Measurements from ENCODE around the gene CREBRF. TPM values are rescaled to one million over a fixed set of nuclear protein-coding genes. Genes with fewer than 3 reads are reported as not detected.
"Not testable (repeated sequence)": the region's sequence is repeated elsewhere in the genome, so short reads cannot be mapped to it uniquely, and the experiment has no call there.

CREBRF gene
- total RNA-seq, 2 experiments from 2014 or later, result 39.3 to 40.4 TPM

DNA sequence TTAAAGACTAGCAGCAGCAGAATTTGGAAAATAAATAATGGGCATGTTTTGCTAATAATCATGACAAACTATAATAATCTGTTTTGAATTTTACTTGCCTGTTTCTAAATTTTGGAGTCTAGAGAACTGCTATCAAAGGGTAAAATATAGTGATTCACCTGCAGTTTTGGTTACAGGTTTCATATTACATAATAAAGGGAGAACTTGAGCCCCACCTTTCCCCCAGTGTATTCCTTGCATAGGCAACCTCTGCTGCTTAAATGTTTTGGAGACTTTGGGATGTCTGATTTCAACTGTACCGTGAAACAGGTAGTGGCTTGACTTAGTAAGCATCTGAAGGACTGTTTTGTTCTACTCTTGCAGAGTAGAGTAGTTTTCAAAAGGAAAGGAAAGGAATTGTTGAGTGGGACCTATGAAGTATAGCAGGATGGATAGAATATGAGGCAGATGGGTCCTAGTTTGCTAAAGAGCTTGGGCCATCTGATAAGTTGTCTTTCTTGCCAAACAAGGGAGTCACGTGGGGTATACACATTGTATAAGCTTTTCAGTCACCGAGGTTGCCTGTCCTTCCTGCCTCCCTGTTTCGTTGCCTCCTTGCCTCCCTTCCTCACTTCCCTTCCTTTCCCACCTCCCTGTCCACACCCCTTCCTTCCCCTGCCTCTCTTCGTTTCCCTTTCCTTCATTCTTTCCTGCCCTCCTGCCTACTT is 19.1 kb downstream of the CREBRF start:
- Mint-ChIP-seq H3K27me3 (no peaks in the 10 kb centered on the region), H3K27ac (no peak overlapping the region), H3K9me3 (no peaks in the 10 kb centered on the region), H3K4me3 (no peak overlapping the region), H3K36me3 (peaks cover 9% of the 10 kb centered on the region), H3K4me1 (peaks cover 2% of the 10 kb centered on the region)
- DNase-seq (no peak), ATAC-seq (ENCODE audit: low read depth) (no peak)
- POLR2A ChIA-PET, result no interaction called here

DNA sequence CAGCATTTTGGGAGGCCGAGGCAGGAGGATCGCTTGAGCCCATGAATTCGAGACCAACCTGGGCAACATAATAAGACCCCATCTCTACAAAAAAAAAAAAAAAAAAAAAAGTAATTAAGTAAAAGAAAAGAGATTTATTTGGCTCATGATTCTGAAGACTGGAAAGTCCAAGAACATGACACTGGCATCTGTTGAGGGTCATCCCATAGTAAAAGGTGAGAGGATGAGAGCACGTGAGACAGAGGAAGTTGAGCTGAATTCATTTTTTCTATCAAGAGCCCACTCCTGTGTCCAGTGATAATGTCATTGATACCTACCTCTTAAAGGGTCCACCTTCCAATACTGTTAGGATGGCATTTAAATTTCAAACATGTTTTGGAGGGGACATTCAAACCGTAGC is 19.8 kb downstream of the CREBRF start:
- no peaks in the 10 kb centered on the region for H3K9me3 Mint-ChIP-seq
- peaks cover 11% of the 10 kb centered on the region for H3K36me3 Mint-ChIP-seq
- H3K4me1 Mint-ChIP-seq, result no peaks in the 10 kb centered on the region
- POLR2A ChIA-PET, result no interaction called here
- DNase-seq (no peak), ATAC-seq (ENCODE audit: low read depth) (no peak)
- H3K4me3 Mint-ChIP-seq, result no peak overlapping the region
- no peak overlapping the region for H3K27ac Mint-ChIP-seq
- no peaks in the 10 kb centered on the region for H3K27me3 Mint-ChIP-seq

DNA sequence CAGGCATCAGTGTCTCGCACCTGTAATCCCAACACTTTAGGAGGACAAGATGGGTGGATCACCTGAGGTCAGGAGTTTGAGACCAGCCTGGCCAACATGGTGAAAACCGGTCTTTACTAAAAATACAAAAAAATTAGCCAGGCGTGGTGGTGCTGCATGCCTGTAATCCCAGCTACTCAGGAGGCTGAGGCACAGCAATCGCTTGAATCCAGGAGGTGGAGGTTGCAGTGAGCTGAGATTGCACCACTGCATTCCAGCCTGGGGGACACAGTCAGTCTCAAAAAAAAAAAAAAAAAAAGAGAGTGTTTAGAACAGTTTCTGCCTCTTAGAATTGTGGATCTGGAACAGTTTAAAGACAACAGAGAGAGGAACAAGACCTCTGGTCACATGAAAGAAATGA is 20.3 kb downstream of the CREBRF start:
- H3K4me3 Mint-ChIP-seq; ATAC-seq (ENCODE audit: low read depth); H3K27ac Mint-ChIP-seq; H3K27me3 Mint-ChIP-seq; H3K4me1 Mint-ChIP-seq; H3K9me3 Mint-ChIP-seq; POLR2A ChIA-PET; DNase-seq: not testable (repeated sequence)
- H3K36me3 Mint-ChIP-seq, result peaks cover 16% of the 10 kb centered on the region

DNA sequence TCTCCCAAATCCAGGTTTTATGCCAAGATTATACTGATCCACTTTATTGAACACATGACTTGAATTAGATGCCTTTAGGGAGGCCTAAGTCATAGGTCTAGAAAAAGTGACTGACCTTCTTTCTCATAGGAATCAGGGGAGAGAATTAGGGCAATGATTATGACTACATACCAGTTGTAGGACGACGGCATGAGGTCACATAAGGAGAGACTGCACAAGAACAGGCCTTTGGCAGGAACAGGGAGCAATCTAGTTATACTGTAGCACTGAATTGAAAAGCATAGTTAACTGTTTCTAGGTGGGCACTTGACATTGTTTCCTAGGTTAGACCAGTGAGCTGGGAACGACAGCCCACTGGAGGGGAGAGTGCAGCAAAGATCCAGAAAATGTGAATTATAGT is 22.7 kb downstream of the CREBRF start:
- H3K4me1 Mint-ChIP-seq, result no peaks in the 10 kb centered on the region
- H3K27me3 Mint-ChIP-seq, result no peaks in the 10 kb centered on the region
- DNase-seq (no peak), ATAC-seq (ENCODE audit: low read depth) (no peak)
- no peaks in the 10 kb centered on the region for H3K9me3 Mint-ChIP-seq
- peaks cover 17% of the 10 kb centered on the region for H3K36me3 Mint-ChIP-seq
- H3K27ac Mint-ChIP-seq, result no peak overlapping the region
- no peak overlapping the region for H3K4me3 Mint-ChIP-seq
- POLR2A ChIA-PET, result interaction anchor here (0.7 kb wide), 1 partner anchor 20 kb away, joined by 3 read pairs; no protein-coding TSS in a partner anchor

DNA sequence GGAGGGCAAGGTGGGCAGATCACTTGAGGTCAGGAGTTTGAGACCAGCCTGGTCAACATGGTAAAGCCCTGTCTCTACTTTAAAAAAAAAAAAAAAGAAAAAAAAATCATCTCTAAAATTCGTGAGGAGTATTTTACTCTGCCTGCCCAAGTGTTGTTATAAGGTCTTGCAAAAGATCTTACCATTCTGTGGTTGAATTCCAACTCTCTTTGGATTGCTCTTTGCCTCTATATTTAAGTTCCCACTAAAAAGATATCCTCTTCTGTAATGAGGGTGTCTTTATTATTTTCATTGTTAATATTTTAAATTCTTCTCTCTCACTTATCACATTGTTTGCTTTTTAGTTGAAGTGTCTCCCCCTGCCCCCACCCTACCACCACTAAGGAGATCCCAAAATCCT is 33.4 kb downstream of the CREBRF start:
- Mint-ChIP-seq H3K27ac (no peak overlapping the region), H3K4me1 (peaks cover 3% of the 10 kb centered on the region), H3K9me3 (no peaks in the 10 kb centered on the region), H3K36me3 (peaks cover 27% of the 10 kb centered on the region), H3K4me3 (no peak overlapping the region), H3K27me3 (no peaks in the 10 kb centered on the region)
- POLR2A ChIA-PET, result no interaction called here
- no peak for ATAC-seq (ENCODE audit: low read depth)
- no peak for DNase-seq

DNA sequence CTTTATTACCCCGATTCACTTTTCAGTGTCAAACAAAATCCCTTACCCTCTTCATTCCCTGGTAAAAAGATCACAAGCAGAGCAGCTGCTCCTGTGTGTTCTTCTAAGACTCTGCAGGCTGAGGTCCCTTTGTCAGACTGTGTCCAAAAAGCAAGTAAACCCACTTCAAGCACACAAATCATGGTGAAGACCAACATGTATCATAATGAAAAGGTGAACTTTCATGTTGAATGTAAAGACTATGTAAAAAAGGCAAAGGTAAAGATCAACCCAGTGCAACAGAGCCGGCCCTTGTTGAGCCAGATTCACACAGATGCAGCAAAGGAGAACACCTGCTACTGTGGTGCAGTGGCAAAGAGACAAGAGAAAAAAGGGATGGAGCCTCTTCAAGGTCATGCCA is 34.5 kb downstream of the CREBRF start:
- DNase-seq (no peak), ATAC-seq (ENCODE audit: low read depth) (no peak)
- H3K27ac Mint-ChIP-seq, result no peak overlapping the region
- peaks cover 3% of the 10 kb centered on the region for H3K9me3 Mint-ChIP-seq
- no peaks in the 10 kb centered on the region for H3K27me3 Mint-ChIP-seq
- H3K36me3 Mint-ChIP-seq, result peaks cover 29% of the 10 kb centered on the region
- H3K4me1 Mint-ChIP-seq, result peaks cover 3% of the 10 kb centered on the region
- H3K4me3 Mint-ChIP-seq, result no peak overlapping the region
- POLR2A ChIA-PET, result no interaction called here

DNA sequence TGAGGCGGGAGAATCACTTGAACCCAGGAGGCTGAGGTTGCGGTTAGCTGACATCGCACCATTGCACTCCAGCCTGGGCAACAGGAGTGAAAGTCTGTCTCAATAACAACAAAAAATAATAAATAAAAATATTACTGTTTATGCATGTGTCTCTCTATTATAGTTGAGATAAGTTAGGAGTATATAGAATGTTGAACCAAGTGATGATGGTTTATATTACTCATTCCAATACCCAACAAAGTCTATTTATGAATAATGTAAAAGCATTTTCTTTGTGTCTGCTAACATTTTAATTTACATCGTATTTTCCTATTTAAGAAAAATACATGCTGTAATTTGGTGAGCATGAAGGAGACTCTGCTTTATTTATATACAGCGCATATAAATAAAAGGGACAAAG is 35.8 kb downstream of the CREBRF start:
- Mint-ChIP-seq H3K4me3 (no peak overlapping the region), H3K36me3 (peaks cover 24% of the 10 kb centered on the region), H3K27ac (no peak overlapping the region), H3K4me1 (peaks cover 3% of the 10 kb centered on the region), H3K27me3 (no peaks in the 10 kb centered on the region), H3K9me3 (peaks cover 3% of the 10 kb centered on the region)
- DNase-seq (no peak), ATAC-seq (ENCODE audit: low read depth) (no peak)
- POLR2A ChIA-PET, result interaction anchor here (0.6 kb wide), 1 partner anchor 51 kb away, joined by 3 read pairs; no protein-coding TSS in a partner anchor

DNA sequence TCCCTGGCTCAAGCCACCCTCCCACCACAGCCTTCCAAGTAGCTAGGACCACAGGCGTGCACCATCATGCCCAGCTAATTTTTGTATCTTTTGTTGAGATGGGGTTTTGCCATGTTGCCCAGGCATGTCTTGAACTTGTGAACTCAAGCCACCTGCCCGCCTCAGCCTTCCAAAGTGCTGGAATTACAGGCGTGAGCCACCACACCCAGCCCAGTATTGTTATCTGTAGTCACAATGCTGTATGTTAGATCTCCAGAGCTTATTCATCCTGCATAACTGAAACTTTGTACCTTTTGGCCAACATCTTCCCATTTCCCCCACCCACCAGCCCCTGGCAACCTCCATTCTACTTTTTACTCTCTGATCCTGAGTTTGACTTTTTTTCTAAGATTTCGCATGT is 37.5 kb downstream of the CREBRF start:
- H3K4me3 Mint-ChIP-seq, result no peak overlapping the region
- POLR2A ChIA-PET, result no interaction called here
- peaks cover 24% of the 10 kb centered on the region for H3K36me3 Mint-ChIP-seq
- H3K27me3 Mint-ChIP-seq, result no peaks in the 10 kb centered on the region
- ATAC-seq (ENCODE audit: low read depth) (no peak), DNase-seq (no peak)
- H3K27ac Mint-ChIP-seq, result no peak overlapping the region
- peaks cover 3% of the 10 kb centered on the region for H3K4me1 Mint-ChIP-seq
- peaks cover 3% of the 10 kb centered on the region for H3K9me3 Mint-ChIP-seq

DNA sequence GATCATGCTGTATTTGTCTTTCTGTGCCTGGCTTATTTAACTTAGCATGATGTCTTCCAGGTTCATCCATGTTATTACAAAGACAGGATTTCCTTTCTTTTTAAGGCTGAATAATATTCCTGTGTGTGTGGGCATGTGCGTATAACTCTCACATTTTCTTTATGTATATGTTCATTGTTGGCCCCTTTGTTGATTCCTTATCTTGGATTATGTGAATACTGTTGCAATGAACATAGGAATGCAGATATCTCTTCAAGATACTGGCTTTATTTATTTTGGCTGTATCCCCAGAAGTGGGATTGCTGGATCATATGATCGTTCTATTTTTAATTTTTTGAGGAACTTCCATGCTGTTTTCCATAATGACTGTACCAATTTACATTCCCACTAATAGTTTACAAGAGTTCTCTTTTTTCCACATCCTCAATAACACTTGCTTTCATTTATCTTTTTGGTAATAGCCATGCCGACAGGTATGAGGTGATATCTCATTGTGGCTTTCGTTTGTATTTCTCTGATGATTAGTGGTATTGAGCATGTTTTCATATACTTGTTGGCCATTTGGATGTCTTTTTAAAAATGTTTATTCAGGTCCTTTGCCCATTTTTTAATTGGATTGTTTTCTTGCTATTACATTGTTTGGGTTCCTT is 38.0 kb downstream of the CREBRF start:
- no peak for ATAC-seq (ENCODE audit: low read depth)
- H3K36me3 Mint-ChIP-seq, result peaks cover 23% of the 10 kb centered on the region
- POLR2A ChIA-PET, result interaction anchor here (0.7 kb wide), 1 partner anchor 405 kb away, joined by 3 read pairs; no protein-coding TSS in a partner anchor
- DNase-seq, result no peak
- peaks cover 3% of the 10 kb centered on the region for H3K4me1 Mint-ChIP-seq
- peaks cover 3% of the 10 kb centered on the region for H3K9me3 Mint-ChIP-seq
- no peak overlapping the region for H3K4me3 Mint-ChIP-seq
- H3K27me3 Mint-ChIP-seq, result no peaks in the 10 kb centered on the region
- H3K27ac Mint-ChIP-seq, result no peak overlapping the region

DNA sequence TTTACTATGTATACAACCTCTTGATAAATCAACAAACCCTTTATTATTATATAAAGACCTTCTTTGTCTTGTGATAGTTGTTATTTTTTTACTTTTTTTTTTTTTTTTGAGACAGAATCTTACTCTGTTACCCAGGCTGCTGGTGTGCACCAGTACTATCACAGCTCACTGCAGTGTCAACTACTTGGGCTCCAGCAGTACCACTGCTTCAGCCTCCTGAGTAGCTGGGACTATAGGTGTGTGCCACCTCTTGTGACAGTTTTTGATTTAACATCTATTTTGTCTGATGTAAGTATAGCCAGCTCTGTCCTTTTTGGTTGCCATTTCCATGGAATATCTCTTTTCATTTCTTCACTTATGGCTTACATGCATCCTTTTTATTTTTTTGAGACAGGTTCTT is 42.6 kb downstream of the CREBRF start:
- H3K27ac Mint-ChIP-seq, result no peak overlapping the region
- H3K36me3 Mint-ChIP-seq, result peaks cover 28% of the 10 kb centered on the region
- peaks cover 9% of the 10 kb centered on the region for H3K9me3 Mint-ChIP-seq
- H3K4me3 Mint-ChIP-seq, result no peak overlapping the region
- no peak for DNase-seq
- POLR2A ChIA-PET, result interaction anchor here (0.5 to 0.7 kb wide), 2 partner anchors 20 to 335 kb away, joined by 3 to 5 read pairs; no protein-coding TSS in a partner anchor
- no peak for ATAC-seq (ENCODE audit: low read depth)
- no peaks in the 10 kb centered on the region for H3K27me3 Mint-ChIP-seq
- H3K4me1 Mint-ChIP-seq, result peaks cover 3% of the 10 kb centered on the region

DNA sequence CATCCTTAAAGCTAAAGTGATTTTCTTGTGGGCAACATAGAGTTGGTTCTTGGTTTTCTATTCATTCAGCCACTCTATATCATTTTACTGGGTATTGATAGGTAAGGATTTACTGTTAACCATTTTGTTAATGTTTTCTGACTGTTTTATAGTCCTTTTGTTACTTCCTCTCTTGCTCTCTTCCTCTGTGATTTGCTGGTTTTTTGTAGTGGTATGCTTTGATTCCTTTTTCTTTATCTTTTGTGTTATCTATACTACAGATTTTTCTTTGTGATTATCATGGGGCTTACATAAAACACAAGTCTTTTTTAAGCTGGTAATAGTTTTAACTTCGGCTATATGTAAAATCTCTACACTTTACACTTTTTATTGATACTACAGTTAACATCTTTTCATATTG is 43.3 kb downstream of the CREBRF start:
- Mint-ChIP-seq H3K9me3 (peaks cover 9% of the 10 kb centered on the region), H3K27me3 (no peaks in the 10 kb centered on the region), H3K36me3 (peaks cover 27% of the 10 kb centered on the region), H3K4me3 (no peak overlapping the region), H3K4me1 (peaks cover 3% of the 10 kb centered on the region), H3K27ac (no peak overlapping the region)
- POLR2A ChIA-PET, result interaction anchor here (0.7 kb wide), 1 partner anchor 627 kb away, joined by 3 read pairs; no protein-coding TSS in a partner anchor
- ATAC-seq (ENCODE audit: low read depth) (no peak), DNase-seq (no peak)

DNA sequence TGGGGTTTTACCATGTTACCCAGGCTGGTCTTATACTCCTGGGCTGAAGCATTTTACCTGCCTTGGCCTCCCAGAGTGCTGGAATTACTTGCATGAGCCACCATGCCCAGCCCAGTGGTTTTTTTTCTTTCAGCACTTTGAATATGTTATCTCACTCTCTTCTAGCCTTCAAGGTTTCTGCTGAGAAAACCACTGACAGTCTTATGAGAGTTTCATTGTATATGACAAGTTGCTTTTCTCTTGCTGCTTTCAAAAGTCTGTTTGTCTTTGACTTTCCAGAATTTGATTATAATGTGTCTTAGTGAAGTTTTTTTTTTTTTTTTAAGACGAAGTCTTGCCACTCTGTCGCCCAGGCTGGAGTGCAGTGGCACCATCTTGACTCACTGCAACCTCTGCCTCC is 45.1 kb downstream of the CREBRF start:
- no peak overlapping the region for H3K27ac Mint-ChIP-seq
- H3K36me3 Mint-ChIP-seq, result peaks cover 23% of the 10 kb centered on the region
- DNase-seq (no peak), ATAC-seq (ENCODE audit: low read depth) (no peak)
- POLR2A ChIA-PET, result no interaction called here
- H3K27me3 Mint-ChIP-seq, result no peaks in the 10 kb centered on the region
- peaks cover 6% of the 10 kb centered on the region for H3K9me3 Mint-ChIP-seq
- no peak overlapping the region for H3K4me3 Mint-ChIP-seq
- H3K4me1 Mint-ChIP-seq, result peaks cover 3% of the 10 kb centered on the region

DNA sequence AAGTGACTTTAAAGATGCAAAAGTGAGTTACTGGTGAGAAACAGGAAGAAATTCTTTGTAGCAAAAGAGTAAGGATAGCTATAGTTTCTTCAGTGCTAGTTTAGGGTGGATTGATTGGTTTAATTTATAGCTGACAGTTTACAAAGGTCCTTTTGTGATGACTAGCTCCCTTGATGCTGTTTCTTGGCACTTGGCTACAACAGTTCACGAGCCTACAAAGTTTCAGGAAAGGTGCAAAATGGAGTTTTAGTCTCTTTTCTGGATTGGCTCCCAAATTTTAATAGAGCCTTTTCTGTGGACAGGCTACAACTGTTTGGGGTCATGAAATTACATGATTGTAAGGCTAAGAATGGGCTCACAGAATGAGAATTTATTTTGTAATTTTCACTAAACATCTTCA is 47.3 kb downstream of the CREBRF start:
- no peak overlapping the region for H3K4me3 Mint-ChIP-seq
- ATAC-seq (ENCODE audit: low read depth), result no peak
- H3K4me1 Mint-ChIP-seq, result peaks cover 3% of the 10 kb centered on the region
- no peak for DNase-seq
- H3K27me3 Mint-ChIP-seq, result no peaks in the 10 kb centered on the region
- no peak overlapping the region for H3K27ac Mint-ChIP-seq
- H3K9me3 Mint-ChIP-seq, result peaks cover 6% of the 10 kb centered on the region
- POLR2A ChIA-PET, result no interaction called here
- H3K36me3 Mint-ChIP-seq, result peaks cover 23% of the 10 kb centered on the region

DNA sequence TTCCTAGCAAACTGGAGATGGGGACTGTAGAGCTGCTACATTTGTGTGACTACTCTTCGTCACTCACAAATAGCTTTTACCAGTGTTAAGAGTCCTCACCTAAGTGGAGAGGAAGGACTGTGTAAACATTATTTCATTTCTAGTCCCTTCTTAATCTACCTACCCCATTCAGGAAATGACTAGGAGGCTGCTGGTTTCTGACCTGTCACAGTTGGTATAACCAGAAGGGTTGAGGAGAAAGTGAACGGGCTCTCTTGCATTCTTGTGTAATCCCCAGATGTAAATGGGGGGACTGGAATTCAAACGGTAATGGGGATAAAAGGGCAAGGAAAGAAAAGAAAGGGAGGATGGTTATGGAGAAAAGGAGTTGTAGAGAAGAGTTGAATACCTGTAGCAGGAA is 52.8 kb downstream of the CREBRF start:
- Mint-ChIP-seq H3K36me3 (peaks cover 11% of the 10 kb centered on the region), H3K27me3 (no peaks in the 10 kb centered on the region), H3K9me3 (no peaks in the 10 kb centered on the region), H3K4me1 (peaks cover 13% of the 10 kb centered on the region), H3K4me3 (no peak overlapping the region), H3K27ac (no peak overlapping the region)
- no peak for DNase-seq
- POLR2A ChIA-PET, result no interaction called here
- ATAC-seq (ENCODE audit: low read depth), result no peak
